ENCODE results near the gene CLEC4E.

GRCh38 chr12:8493084-8493483, 47.6 kb downstream of the CLEC4E start:
- no peak for TF ChIP-seq POLR2A (IDR thresholded peaks at IDR 0.05; ENCODE audit: low read depth, low read length)
- TF ChIP-seq POLR2AphosphoS5 (IDR thresholded peaks at IDR 0.05; ENCODE audit: low read depth, low read length): no peak

Measured in GM12891 (cell line).